ENCODE measurements around the gene WDR20. TPM values are rescaled to one million over a fixed set of nuclear protein-coding genes. Genes with fewer than 3 reads are reported as not detected.

Gene WDR20
- total RNA-seq, 2 experiments from 2014 or later, result 40.1 to 41.2 TPM

DNA sequence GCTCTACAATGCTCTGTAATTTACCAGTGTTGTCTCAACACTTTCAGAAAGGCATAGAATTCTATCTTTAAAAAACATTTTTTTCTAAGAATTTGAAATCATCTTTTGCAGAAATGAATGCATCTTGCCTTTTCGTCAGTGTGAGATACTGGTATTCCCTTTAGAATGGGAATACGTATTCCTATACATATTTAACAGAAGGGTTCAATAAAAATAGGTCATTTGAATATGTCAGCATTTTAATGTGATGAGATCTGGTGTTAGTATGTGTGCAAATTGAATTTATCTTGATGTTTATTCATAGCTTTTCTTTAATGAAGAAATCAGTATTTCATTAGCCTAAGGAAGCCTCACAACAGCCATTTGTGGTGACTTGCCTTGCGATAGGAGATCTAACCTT is 44.2 kb downstream of the WDR20 start:
- POLR2A ChIA-PET, result no interaction called here
- DNase-seq (no peak), ATAC-seq (ENCODE audit: poor library complexity) (no peak)
- no peak overlapping the region for H3K4me3 Mint-ChIP-seq
- peaks cover 3% of the 10 kb centered on the region for H3K36me3 ChIP-seq (ENCODE audit: insufficient read depth, low read length)
- H3K9me3 ChIP-seq (ENCODE audit: control insufficient read depth in 1 of 2, insufficient read depth in 1 of 2, low read length in 2 of 2), result no peaks in the 10 kb centered on the region
- intact Hi-C loops (cut with DNase I, micrococcal nuclease), result no loop called here
- H3K9me3 Mint-ChIP-seq, result no peaks in the 10 kb centered on the region
- CTCF ChIA-PET, result no interaction called here
- H3K27ac ChIP-seq (ENCODE audit: low read depth in 1 of 2, low read length in 2 of 2), result no peak overlapping the region
- no peak overlapping the region for H3K4me3 ChIP-seq (ENCODE audit: low read length)
- peaks cover 12% of the 10 kb centered on the region for H3K36me3 Mint-ChIP-seq (ENCODE audit: low read depth)
- H3K27me3 ChIP-seq (ENCODE audit: control insufficient read depth in 1 of 2, insufficient read depth in 2 of 2, low read length in 2 of 2), result no peaks in the 10 kb centered on the region
- H3K27ac Mint-ChIP-seq, result no peak overlapping the region
- no peak for TF ChIP-seq CTCF (IDR thresholded peaks at IDR 0.05)
- peaks cover 25% of the 10 kb centered on the region for H3K4me1 ChIP-seq (ENCODE audit: insufficient read depth, low read length)
- no peaks in the 10 kb centered on the region for H3K27me3 Mint-ChIP-seq
- peaks cover 72% of the 10 kb centered on the region for H3K4me1 Mint-ChIP-seq (ENCODE audit: low read depth)

DNA sequence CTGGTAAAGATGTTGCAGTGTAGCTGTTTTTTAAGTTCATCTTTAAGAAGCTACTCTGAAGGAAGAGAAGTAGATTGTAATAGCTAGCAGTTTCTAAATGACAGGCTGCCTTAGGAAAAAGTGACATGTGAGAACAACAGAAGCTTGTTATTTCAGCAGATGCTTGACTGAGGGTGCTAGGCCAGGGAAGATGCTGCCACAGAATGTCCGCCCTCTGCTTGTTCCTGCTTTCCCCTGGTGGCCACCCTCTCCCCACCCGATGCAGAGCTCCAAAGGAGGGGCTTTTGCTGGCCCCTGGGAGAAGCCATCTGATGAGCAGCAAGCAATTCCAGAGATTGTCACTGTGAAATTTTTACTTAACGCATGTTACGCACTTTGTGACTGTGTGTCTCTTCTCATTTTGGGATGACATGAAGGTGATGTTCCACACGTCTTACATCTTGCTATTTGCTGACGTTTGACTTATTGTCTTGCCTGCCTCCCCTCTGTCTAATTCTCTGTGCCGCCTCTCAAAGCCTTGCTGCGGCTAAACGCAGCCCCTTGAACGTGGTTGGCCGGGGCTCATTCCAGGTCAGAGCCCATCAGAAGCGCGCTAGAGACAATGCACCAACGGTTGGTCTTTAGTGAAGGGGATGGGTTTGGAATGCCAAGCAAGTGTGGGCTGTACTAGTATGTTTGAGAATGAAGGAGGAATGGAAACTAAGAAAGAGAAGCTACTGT is 44.8 kb downstream of the WDR20 start:
- Mint-ChIP-seq H3K4me1 (ENCODE audit: low read depth) (peaks cover 71% of the 10 kb centered on the region), H3K27me3 (no peaks in the 10 kb centered on the region), H3K4me3 (no peak overlapping the region), H3K36me3 (ENCODE audit: low read depth) (peaks cover 12% of the 10 kb centered on the region), H3K27ac (no peak overlapping the region), H3K9me3 (no peaks in the 10 kb centered on the region)
- H3K36me3 ChIP-seq (ENCODE audit: insufficient read depth, low read length), result peaks cover 2% of the 10 kb centered on the region
- POLR2A ChIA-PET, result no interaction called here
- H3K27me3 ChIP-seq (ENCODE audit: control insufficient read depth in 1 of 2, insufficient read depth in 2 of 2, low read length in 2 of 2), result no peaks in the 10 kb centered on the region
- H3K4me1 ChIP-seq (ENCODE audit: insufficient read depth, low read length), result peaks cover 25% of the 10 kb centered on the region
- CTCF ChIA-PET, result no interaction called here
- no peak overlapping the region for H3K4me3 ChIP-seq (ENCODE audit: low read length)
- TF ChIP-seq CTCF (IDR thresholded peaks at IDR 0.05), result no peak
- H3K27ac ChIP-seq (ENCODE audit: low read depth in 1 of 2, low read length in 2 of 2), result no peak overlapping the region
- intact Hi-C loops (cut with DNase I, micrococcal nuclease), result no loop called here
- no peak for DNase-seq
- ATAC-seq (ENCODE audit: poor library complexity), result no peak
- no peaks in the 10 kb centered on the region for H3K9me3 ChIP-seq (ENCODE audit: control insufficient read depth in 1 of 2, insufficient read depth in 1 of 2, low read length in 2 of 2)

DNA sequence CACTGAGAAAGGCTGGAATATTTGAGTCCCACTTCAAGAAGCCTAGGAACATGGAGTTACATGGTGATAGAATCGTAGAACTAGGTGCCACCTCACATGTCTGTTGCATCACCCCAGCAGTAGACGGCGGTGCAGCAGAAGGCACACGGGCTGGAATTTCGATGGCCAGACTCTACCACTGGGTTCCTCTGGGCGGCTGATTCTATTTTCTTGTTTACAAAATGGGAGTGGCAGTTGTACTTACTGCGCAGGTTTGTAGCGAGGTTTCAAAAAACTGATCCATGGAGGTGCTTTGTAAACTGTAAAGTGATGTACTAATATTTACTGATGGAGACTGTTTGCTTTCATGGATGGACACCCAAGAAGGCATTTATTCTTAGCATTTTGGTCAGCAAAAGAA is 45.7 kb downstream of the WDR20 start:
- no peak for ATAC-seq (ENCODE audit: poor library complexity)
- H3K4me1 Mint-ChIP-seq (ENCODE audit: low read depth), result peaks cover 71% of the 10 kb centered on the region

More for the DNA sequence above, 45.7 kb downstream of the WDR20 start:
- Histone ChIP-seq H3K4me3 (ENCODE audit: low read length) (no peak overlapping the region), H3K9me3 (ENCODE audit: control insufficient read depth in 1 of 2, insufficient read depth in 1 of 2, low read length in 2 of 2) (no peaks in the 10 kb centered on the region), H3K27ac (ENCODE audit: low read depth in 1 of 2, low read length in 2 of 2) (no peak overlapping the region), H3K36me3 (ENCODE audit: insufficient read depth, low read length) (no peaks in the 10 kb centered on the region), H3K4me1 (ENCODE audit: insufficient read depth, low read length) (peaks cover 25% of the 10 kb centered on the region), H3K27me3 (ENCODE audit: control insufficient read depth in 1 of 2, insufficient read depth in 2 of 2, low read length in 2 of 2) (no peaks in the 10 kb centered on the region)
- Mint-ChIP-seq H3K4me3 (no peak overlapping the region), H3K9me3 (no peaks in the 10 kb centered on the region), H3K27me3 (no peaks in the 10 kb centered on the region), H3K36me3 (ENCODE audit: low read depth) (peaks cover 10% of the 10 kb centered on the region), H3K27ac (no peak overlapping the region)
- DNase-seq, result no peak
- no peak for TF ChIP-seq CTCF (IDR thresholded peaks at IDR 0.05)
- POLR2A ChIA-PET, result no interaction called here
- intact Hi-C loops (cut with DNase I, micrococcal nuclease), result no loop called here
- CTCF ChIA-PET, result no interaction called here

All from CD4-positive, alpha-beta T cell (primary cell).